ENCODE data around the gene SLC2A6. TPM values are rescaled to one million over a fixed set of nuclear protein-coding genes. Genes with fewer than 3 reads are reported as not detected.

Gene SLC2A6
- total and polyA plus RNA-seq, 2 of the 8 experiments (the other 6 are each of a cell fraction or from before 2014, with no cell fraction given): 16.6 to 17.8 TPM

DNA sequence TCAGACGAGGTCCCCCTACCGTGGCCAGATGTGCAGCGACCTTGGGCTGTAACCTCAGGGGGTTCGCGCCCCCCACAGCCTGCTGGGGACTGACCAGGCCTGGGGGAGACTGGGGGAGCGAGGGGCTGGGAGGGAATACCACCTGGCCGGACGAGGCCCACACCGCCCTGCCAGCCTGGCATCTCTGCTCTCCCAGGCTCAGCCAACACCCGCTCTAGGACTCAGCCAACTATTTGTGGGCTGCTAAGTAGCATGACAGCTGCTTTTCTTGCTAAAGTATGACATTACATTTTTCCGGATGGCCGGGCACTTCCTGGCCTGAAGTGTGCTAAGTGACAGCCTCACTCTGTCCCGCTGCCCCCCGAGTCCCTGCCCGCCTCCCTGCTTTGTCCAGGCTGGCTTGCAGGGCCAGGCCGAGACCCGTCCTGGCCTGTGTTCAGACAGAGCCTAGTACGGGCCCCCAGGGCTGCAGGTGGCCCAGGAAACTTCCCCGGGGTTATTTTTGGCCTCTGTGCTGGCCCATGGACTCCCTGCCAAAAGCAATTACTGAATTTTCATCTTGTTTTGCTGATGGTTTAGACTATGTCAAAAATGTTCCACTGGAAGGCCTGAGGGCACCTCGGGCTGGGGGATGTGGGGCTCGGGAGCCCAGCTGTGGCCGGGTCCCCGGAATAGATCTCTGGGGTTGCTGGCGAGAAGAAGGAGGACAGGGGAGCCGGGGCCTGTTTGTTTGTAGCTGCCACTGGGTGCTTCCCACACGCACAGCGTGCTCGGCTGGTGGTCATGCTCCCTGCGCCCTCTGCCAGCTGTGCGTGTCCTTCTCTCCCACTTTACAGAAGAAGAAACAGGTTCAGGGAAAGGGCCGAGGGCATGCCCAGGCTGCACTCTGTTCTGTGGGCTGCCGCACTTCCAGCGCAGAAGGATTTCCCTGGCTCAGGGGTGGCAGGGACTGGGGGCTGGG, 13.4 kb upstream of the SLC2A6 start (continued):
- TF ChIP-seq, protein P1, sequence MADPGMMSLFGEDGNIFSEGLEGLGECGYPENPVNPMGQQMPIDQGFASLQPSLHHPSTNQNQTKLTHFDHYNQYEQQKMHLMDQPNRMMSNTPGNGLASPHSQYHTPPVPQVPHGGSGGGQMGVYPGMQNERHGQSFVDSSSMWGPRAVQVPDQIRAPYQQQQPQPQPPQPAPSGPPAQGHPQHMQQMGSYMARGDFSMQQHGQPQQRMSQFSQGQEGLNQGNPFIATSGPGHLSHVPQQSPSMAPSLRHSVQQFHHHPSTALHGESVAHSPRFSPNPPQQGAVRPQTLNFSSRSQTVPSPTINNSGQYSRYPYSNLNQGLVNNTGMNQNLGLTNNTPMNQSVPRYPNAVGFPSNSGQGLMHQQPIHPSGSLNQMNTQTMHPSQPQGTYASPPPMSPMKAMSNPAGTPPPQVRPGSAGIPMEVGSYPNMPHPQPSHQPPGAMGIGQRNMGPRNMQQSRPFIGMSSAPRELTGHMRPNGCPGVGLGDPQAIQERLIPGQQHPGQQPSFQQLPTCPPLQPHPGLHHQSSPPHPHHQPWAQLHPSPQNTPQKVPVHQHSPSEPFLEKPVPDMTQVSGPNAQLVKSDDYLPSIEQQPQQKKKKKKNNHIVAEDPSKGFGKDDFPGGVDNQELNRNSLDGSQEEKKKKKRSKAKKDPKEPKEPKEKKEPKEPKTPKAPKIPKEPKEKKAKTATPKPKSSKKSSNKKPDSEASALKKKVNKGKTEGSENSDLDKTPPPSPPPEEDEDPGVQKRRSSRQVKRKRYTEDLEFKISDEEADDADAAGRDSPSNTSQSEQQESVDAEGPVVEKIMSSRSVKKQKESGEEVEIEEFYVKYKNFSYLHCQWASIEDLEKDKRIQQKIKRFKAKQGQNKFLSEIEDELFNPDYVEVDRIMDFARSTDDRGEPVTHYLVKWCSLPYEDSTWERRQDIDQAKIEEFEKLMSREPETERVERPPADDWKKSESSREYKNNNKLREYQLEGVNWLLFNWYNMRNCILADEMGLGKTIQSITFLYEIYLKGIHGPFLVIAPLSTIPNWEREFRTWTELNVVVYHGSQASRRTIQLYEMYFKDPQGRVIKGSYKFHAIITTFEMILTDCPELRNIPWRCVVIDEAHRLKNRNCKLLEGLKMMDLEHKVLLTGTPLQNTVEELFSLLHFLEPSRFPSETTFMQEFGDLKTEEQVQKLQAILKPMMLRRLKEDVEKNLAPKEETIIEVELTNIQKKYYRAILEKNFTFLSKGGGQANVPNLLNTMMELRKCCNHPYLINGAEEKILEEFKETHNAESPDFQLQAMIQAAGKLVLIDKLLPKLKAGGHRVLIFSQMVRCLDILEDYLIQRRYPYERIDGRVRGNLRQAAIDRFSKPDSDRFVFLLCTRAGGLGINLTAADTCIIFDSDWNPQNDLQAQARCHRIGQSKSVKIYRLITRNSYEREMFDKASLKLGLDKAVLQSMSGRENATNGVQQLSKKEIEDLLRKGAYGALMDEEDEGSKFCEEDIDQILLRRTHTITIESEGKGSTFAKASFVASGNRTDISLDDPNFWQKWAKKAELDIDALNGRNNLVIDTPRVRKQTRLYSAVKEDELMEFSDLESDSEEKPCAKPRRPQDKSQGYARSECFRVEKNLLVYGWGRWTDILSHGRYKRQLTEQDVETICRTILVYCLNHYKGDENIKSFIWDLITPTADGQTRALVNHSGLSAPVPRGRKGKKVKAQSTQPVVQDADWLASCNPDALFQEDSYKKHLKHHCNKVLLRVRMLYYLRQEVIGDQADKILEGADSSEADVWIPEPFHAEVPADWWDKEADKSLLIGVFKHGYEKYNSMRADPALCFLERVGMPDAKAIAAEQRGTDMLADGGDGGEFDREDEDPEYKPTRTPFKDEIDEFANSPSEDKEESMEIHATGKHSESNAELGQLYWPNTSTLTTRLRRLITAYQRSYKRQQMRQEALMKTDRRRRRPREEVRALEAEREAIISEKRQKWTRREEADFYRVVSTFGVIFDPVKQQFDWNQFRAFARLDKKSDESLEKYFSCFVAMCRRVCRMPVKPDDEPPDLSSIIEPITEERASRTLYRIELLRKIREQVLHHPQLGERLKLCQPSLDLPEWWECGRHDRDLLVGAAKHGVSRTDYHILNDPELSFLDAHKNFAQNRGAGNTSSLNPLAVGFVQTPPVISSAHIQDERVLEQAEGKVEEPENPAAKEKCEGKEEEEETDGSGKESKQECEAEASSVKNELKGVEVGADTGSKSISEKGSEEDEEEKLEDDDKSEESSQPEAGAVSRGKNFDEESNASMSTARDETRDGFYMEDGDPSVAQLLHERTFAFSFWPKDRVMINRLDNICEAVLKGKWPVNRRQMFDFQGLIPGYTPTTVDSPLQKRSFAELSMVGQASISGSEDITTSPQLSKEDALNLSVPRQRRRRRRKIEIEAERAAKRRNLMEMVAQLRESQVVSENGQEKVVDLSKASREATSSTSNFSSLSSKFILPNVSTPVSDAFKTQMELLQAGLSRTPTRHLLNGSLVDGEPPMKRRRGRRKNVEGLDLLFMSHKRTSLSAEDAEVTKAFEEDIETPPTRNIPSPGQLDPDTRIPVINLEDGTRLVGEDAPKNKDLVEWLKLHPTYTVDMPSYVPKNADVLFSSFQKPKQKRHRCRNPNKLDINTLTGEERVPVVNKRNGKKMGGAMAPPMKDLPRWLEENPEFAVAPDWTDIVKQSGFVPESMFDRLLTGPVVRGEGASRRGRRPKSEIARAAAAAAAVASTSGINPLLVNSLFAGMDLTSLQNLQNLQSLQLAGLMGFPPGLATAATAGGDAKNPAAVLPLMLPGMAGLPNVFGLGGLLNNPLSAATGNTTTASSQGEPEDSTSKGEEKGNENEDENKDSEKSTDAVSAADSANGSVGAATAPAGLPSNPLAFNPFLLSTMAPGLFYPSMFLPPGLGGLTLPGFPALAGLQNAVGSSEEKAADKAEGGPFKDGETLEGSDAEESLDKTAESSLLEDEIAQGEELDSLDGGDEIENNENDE (IDR thresholded peaks at IDR 0.05; ENCODE audit: insufficient replicate concordance, low read length): no peak
- TF ChIP-seq SP2 (IDR thresholded peaks at IDR 0.05; ENCODE audit: low read length): no peak
